SU-DHL-6 (cell line): Measurements from ENCODE around the gene UBAC1.

Experiments used
- EZH2phosphoT487 ChIP-seq: fragments of 200-600 bp; sonication (generic), shearing (Covaris generic); conservative IDR thresholded peaks from 2 replicates; pipeline ENCODE4 v1.6.1; 2018; ENCODE audit warnings: mild to moderate bottlenecking, antibody characterized with exemption, low read length, moderate library complexity, mixed read lengths
- TF ChIP-seq, protein P1 (sequence below): fragments of 200-600 bp; sonication (generic); IDR thresholded peaks from one replicate; pipeline ENCODE4 v1.5.1; 2017; ENCODE audit warnings: antibody characterized with exemption, mild to moderate bottlenecking, low read length, moderate library complexity; ENCODE audit not compliant: insufficient read depth, poor library complexity, severe bottlenecking

DNA sequence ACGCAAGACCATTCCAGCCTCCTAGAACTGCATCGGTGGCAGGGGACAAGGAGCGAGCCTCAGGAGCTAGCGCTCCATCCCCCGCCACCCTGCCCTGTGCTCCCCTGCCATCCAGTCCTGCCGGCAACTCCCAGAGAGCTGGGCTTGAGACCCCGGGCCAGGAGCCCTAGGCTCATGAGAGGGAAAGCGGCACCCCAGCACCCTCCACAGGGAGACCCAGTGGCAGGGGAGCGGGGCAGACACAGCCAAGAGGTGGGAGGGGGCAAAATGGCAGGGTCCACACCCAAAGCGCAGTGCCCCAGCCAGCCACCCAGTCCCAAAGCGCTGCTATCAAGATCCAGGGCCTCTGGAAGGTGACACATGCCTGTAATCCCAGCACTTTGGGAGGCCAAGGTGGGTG is 12.7 kb downstream of the UBAC1 start:
- TF ChIP-seq, protein P1, sequence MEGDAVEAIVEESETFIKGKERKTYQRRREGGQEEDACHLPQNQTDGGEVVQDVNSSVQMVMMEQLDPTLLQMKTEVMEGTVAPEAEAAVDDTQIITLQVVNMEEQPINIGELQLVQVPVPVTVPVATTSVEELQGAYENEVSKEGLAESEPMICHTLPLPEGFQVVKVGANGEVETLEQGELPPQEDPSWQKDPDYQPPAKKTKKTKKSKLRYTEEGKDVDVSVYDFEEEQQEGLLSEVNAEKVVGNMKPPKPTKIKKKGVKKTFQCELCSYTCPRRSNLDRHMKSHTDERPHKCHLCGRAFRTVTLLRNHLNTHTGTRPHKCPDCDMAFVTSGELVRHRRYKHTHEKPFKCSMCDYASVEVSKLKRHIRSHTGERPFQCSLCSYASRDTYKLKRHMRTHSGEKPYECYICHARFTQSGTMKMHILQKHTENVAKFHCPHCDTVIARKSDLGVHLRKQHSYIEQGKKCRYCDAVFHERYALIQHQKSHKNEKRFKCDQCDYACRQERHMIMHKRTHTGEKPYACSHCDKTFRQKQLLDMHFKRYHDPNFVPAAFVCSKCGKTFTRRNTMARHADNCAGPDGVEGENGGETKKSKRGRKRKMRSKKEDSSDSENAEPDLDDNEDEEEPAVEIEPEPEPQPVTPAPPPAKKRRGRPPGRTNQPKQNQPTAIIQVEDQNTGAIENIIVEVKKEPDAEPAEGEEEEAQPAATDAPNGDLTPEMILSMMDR: no peak
- TF ChIP-seq EZH2phosphoT487: no peak
